Measurements from ENCODE around the gene CMIP.

The CMIP gene

DNA sequence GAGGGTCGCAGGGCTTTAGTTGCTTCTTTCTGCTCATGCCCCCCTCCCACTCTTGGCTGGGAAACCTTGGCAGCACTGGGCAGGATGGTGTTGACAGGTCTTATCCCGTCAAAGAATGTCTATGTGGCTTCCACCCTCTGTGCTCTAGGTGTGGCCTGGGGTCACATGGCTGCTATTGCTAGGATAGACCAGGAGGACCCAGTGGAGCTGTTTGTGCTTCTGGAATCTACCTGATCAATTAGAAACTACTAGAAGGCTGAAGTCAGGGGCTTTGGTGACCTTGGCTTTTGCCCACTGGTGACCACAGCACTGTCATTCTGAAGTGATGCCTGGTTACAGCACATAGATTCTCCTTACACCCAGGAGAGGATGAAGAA lies 105.8 kb downstream of the CMIP start:
- Mint-ChIP-seq H3K36me3 (no peaks in the 10 kb centered on the region), H3K27ac (no peak overlapping the region), H3K4me1 (ENCODE audit: low read depth) (peaks cover 50% of the 10 kb centered on the region), H3K4me3 (no peak overlapping the region), H3K27me3 (no peaks in the 10 kb centered on the region), H3K9me3 (ENCODE audit: low read depth) (no peaks in the 10 kb centered on the region)

DNA sequence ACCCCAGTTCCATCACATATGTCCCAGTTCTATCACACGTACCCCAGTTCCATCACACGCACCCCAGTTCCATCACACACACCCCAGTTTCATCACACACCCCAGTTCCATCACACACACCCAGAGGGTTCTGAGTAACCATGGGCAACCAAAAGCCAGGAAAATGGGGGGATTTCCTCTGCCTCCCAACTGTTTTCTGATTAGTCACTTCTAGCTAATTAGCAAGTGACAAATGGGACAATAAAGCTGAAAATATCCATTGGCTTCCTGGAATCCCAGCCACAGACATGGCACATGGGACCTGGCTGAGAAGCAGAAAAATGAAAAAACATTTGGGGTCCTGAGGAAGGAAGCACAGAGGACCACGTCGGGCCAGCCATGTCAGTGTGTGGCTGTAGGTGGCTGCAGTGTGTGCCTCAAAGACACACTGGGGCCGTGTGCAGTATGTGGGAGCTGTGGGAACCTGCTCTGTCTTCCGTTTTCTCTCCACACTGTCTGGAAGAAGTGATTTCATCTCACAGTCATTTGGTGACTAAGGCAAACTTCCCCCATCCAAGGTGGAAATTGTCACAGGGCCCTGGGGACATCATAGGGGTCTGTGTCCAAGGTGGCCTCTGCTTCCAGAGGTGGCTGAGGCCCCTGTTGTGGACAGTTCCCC lies 106.7 kb downstream of the CMIP start:
- Mint-ChIP-seq H3K9me3 (ENCODE audit: low read depth) (no peaks in the 10 kb centered on the region), H3K27me3 (no peaks in the 10 kb centered on the region), H3K27ac (no peak overlapping the region), H3K4me3 (peak overlapping the region; percentile 17), H3K36me3 (no peaks in the 10 kb centered on the region), H3K4me1 (ENCODE audit: low read depth) (peaks cover 48% of the 10 kb centered on the region)

DNA sequence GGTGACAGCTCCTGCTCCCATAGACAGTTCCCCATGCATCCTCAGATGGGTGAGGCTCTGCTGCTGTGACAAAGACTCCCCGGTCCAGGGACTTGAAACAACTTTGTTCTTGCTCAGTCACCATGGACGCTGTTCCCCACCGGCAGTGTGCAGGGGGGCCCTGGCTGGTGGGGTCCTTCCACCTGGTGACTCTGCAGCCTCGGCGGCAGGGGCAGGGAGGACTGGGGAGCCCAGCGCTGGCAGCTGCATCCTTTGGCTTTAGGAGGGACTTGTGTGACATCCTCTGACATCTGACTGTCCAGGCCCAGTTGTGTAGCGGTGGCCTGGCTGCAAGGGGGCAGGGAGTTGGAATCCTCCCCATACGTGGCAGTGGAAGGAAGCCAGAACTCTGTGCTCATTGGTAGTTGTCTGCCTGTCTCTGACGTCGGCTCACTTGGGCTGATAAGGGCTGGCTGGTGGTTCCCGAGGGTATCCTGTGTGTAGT lies 107.3 kb downstream of the CMIP start:
- no peak overlapping the region for H3K27ac Mint-ChIP-seq
- no peaks in the 10 kb centered on the region for H3K36me3 Mint-ChIP-seq

DNA sequence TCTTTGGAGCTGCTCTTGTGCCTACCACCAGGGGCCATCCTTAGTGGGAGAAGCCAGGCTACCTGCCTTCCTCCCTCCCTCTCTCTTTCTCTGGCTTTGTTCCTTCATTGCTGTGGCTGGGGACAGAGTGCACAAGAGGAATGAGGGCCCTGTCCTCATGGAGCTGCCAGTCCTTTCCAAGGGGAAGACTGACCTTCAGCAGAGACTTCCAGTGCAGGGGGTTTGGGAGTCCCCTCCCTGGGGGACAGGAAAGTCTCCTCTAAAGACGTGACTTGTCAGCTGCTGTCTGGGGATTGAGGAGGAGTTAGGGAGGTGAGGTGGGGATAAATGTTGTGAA lies 108.1 kb downstream of the CMIP start:
- Mint-ChIP-seq H3K27ac (no peak overlapping the region), H3K4me1 (ENCODE audit: low read depth) (peaks cover 47% of the 10 kb centered on the region)

More for the DNA sequence above, 107.3 kb downstream of the CMIP start:
- H3K4me1 Mint-ChIP-seq (ENCODE audit: low read depth) = peaks cover 49% of the 10 kb centered on the region
- H3K9me3 Mint-ChIP-seq (ENCODE audit: low read depth) = no peaks in the 10 kb centered on the region
- no peaks in the 10 kb centered on the region for H3K27me3 Mint-ChIP-seq
- no peak overlapping the region for H3K4me3 Mint-ChIP-seq

DNA sequence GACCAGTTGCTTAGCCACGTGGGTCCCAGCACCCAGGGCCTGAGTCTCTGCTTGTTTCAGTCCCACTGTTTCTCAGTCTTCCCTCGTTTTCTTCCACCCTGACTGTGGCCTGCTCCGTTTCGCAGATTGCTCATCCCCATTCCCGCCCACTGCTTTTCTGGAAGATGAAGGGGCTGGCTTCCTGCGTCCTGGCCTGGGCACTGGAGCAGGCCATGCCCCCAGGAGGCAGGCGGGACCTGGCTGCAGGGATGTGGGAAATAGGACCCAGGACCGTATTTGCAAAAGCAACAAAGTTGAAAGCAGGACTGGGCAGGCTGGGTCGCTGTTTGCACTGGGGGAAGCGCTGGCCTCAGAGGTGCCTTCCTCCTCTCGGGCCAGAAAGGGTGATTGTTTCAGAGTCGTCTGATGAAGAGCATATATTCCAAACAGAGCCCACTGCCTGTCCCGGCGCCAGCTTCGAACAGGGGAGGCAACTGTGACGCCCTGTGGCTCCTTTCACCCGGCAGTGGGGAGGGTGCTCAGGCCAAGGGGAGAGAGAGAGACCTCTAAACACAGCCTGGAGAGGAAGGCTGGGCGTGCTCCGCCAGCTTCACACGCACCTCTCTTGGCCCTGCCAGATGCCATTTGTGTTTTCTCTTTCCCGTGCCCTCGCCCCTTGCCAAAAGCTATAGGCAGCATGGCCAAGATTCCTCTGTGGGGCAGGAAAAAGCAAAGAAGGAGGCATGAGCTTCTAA lies 108.6 kb downstream of the CMIP start:
- no peaks in the 10 kb centered on the region for H3K36me3 Mint-ChIP-seq
- no peak overlapping the region for H3K27ac Mint-ChIP-seq
- H3K9me3 Mint-ChIP-seq (ENCODE audit: low read depth) = no peaks in the 10 kb centered on the region
- H3K4me3 Mint-ChIP-seq = no peak overlapping the region
- no peaks in the 10 kb centered on the region for H3K27me3 Mint-ChIP-seq
- peaks cover 48% of the 10 kb centered on the region for H3K4me1 Mint-ChIP-seq (ENCODE audit: low read depth)

More for the DNA sequence above, 108.1 kb downstream of the CMIP start:
- Mint-ChIP-seq H3K36me3 (no peaks in the 10 kb centered on the region), H3K4me3 (no peak overlapping the region), H3K27me3 (no peaks in the 10 kb centered on the region), H3K9me3 (ENCODE audit: low read depth) (no peaks in the 10 kb centered on the region)

DNA sequence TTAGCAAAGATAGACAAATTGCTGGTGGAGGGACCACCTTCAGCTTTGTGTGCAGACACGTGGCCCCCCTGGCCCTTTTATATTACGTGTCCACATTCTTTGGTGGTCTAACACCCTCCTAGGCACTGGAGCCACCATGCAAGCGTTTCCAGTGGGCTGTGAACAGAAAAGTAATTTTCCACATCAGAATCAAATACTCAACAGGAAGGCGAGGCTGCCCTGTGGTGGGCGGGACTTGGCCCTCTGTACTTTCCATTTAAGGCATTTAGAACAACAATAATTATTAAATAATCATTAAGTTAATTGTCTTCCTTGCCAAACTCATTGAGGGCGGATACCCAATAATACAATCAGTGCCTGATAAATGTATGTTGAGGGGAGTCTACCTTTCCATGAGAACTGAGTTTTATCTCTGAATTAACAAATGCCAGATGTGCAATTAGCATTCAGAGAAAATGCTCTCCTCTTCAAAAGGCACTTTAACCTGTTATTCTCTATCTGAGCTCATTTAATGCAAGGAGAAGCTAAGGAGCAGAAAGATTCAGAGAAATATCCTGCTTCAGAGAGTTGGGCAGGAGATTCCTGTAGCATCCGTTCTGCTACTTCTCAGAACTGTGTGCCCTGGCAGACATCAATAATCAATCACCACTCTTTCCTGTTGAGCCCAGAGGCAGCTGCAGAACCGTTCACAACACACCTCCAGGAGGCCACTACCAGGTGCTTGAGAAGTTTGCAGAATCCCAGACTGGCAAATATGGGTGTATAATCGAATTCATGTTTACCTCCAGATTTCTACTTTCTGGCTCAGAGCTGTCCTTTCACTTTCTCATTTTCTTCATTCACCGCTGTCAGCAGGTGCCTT lies 109.4 kb downstream of the CMIP start:
- no peaks in the 10 kb centered on the region for H3K27me3 Mint-ChIP-seq
- H3K27ac Mint-ChIP-seq = peak overlapping the region; percentile 46
- peaks cover 46% of the 10 kb centered on the region for H3K4me1 Mint-ChIP-seq (ENCODE audit: low read depth)
- H3K9me3 Mint-ChIP-seq (ENCODE audit: low read depth) = no peaks in the 10 kb centered on the region
- H3K36me3 Mint-ChIP-seq = no peaks in the 10 kb centered on the region
- no peak overlapping the region for H3K4me3 Mint-ChIP-seq

DNA sequence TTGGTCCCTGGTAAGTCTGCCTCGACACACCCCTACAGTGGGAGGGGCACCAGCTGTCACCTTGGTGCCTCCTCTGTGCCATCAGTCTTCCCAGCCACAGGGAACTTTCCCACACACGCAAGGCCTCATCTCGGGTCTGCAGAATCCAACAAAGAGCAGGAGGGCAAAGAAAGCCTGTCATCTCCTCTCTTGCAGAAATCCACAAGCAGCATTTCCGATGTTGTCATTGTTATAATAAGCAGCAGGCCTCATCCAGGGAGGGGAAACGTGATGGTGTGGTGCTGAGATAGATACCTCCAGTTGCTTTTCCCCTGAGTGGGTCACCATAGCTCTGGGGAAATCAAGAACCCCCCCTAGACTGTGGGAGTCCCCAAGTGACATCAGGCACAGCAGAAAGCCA lies 110.4 kb downstream of the CMIP start:
- no peak overlapping the region for H3K4me3 Mint-ChIP-seq
- no peaks in the 10 kb centered on the region for H3K27me3 Mint-ChIP-seq
- no peak overlapping the region for H3K27ac Mint-ChIP-seq
- H3K9me3 Mint-ChIP-seq (ENCODE audit: low read depth) = no peaks in the 10 kb centered on the region
- H3K36me3 Mint-ChIP-seq = no peaks in the 10 kb centered on the region
- peaks cover 43% of the 10 kb centered on the region for H3K4me1 Mint-ChIP-seq (ENCODE audit: low read depth)

DNA sequence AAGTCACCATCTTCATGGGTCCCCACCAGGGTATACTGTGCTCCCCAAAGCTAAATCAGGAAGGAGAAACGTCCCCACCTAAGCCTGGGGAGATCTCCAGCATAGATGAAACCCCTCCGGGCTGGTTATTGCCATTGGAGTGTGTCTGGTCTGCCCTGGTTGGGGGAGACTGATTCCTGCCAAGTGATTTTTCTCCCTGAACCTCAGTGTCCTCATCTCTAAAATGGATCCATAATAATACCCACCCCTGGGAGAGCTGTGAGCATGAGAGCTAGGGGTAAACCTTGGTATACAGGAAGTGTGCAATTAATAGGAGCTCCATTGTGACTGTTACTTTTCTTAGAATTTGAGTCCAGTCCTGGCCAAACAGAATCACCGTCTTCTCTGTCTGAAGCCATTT lies 111.1 kb downstream of the CMIP start:
- peaks cover 41% of the 10 kb centered on the region for H3K4me1 Mint-ChIP-seq (ENCODE audit: low read depth)
- H3K4me3 Mint-ChIP-seq = no peak overlapping the region
- H3K9me3 Mint-ChIP-seq (ENCODE audit: low read depth) = no peaks in the 10 kb centered on the region
- H3K36me3 Mint-ChIP-seq = no peaks in the 10 kb centered on the region
- H3K27ac Mint-ChIP-seq = no peak overlapping the region
- no peaks in the 10 kb centered on the region for H3K27me3 Mint-ChIP-seq

DNA sequence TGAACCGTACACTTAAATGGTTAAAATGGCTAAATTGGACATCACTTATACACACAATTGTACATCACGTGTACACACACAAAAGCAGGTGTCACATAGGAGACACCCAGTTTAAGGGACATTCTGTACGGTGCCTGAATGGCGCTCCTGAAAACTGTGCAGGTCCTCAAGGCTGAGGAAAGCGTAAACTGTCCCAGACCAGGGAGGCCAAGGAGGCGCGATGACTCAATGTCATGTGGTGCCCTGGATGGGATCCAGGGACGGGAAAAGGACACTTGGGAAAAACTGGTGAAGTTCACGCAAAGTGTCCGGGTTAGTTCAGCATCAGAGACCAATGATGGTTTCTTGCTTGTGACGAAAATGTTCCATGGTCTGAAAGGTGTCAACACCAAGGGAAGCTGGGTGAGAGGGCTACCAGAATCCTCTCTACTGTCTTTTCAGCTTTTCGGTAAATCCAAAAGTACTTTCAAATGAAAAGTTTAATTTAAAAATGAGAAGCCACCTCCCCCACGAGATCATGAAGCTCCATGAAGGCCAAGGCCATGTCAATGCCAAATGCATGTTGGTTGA lies 112.2 kb downstream of the CMIP start:
- Mint-ChIP-seq H3K27ac (no peak overlapping the region), H3K27me3 (no peaks in the 10 kb centered on the region), H3K4me1 (ENCODE audit: low read depth) (peaks cover 34% of the 10 kb centered on the region), H3K4me3 (no peak overlapping the region), H3K36me3 (no peaks in the 10 kb centered on the region), H3K9me3 (ENCODE audit: low read depth) (no peaks in the 10 kb centered on the region)

DNA sequence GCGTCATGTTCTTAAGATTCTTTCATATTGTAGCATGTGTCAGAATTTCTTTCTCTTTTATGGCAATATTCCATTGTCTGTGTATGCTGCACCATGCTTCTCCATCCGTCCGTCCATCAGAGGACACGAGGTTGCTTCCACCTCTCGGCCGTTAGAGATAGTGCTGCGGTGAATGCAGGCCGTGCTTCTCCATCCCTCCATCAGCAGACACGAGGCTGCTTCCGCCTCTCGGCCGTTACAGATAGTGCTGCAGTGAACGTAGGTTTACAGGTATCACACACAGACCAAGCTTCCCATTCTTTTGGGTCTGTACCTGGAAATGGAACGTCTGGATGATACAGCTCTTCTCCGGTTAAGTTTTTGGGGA lies 113.5 kb downstream of the CMIP start:
- peaks cover 23% of the 10 kb centered on the region for H3K4me1 Mint-ChIP-seq (ENCODE audit: low read depth)
- H3K9me3 Mint-ChIP-seq (ENCODE audit: low read depth) = no peaks in the 10 kb centered on the region
- H3K4me3 Mint-ChIP-seq = no peak overlapping the region
- H3K27me3 Mint-ChIP-seq = no peaks in the 10 kb centered on the region
- H3K36me3 Mint-ChIP-seq = no peaks in the 10 kb centered on the region
- H3K27ac Mint-ChIP-seq = no peak overlapping the region

DNA sequence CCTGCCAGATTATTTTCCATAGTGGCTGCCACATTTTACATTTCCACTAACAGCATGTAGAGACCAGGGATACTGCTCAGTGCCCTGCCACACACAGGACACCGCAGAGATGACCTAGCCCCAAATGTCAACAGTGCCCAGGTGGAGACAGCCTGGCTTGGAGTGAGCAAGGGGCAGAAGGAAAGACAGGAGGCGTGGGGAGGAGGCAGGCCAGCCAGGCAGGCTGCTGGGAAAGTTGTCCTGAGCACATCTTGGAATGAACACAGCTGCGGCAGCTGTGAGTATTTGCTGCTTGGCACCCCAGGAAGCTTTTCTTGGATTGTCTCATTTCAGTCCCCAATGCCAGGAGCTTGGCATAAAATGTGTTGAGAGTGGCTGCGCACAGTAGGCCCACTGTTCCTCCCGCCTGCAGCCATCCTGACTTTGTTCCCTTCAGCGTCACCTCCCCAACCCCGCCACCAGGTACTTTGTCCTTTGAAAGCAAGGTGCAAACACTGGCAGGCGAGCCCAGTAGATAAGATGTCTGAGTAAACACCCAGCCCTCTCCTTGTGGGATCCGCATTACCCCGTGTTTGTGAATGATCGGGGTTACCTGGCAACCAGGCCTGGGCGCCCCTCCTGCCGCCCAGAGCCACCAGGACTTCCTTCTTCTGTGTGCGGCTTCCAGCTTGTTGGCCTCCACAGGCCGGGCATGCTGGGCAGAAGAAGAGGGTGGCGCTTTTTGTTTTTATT lies 114.0 kb downstream of the CMIP start:
- Mint-ChIP-seq H3K4me3 (no peak overlapping the region), H3K9me3 (ENCODE audit: low read depth) (no peaks in the 10 kb centered on the region), H3K36me3 (no peaks in the 10 kb centered on the region), H3K27ac (no peak overlapping the region), H3K27me3 (no peaks in the 10 kb centered on the region), H3K4me1 (ENCODE audit: low read depth) (peaks cover 20% of the 10 kb centered on the region)

DNA sequence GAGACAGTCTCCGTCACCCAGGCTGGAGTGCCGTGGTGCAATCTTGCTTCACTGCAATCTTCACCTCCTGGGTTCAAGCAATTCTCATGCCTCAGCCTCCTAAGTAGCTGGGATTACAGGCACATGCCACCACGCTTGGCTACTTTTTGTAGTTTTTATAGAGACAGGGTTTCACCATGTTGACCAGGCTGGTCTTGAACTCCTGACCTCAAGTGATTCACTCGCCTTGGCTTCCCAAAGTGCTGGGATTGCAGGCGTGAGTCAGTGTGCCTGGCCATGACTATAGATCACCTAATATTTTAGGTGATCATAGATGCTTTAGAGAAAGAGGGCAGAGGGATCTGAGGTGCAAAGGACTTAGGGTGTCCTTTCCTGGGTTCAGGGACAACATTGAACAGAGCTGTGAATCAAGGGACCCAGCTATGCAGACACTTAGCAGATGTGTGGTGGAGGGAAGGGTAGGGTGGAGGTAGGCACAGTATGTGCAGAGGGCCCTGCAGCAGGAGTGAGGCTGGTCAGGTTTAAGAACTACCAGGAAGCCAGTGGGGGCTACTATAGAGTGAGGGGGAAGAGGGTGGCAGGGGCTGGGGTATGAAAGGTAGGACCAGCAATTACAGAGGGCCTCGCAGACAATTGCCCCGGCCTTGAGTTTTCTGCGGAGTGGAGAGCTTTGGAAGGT lies 116.5 kb downstream of the CMIP start:
- Mint-ChIP-seq H3K4me1 (ENCODE audit: low read depth) (peaks cover 11% of the 10 kb centered on the region), H3K27ac (no peak overlapping the region), H3K4me3 (no peak overlapping the region), H3K36me3 (no peaks in the 10 kb centered on the region), H3K9me3 (ENCODE audit: low read depth) (no peaks in the 10 kb centered on the region), H3K27me3 (no peaks in the 10 kb centered on the region)

DNA sequence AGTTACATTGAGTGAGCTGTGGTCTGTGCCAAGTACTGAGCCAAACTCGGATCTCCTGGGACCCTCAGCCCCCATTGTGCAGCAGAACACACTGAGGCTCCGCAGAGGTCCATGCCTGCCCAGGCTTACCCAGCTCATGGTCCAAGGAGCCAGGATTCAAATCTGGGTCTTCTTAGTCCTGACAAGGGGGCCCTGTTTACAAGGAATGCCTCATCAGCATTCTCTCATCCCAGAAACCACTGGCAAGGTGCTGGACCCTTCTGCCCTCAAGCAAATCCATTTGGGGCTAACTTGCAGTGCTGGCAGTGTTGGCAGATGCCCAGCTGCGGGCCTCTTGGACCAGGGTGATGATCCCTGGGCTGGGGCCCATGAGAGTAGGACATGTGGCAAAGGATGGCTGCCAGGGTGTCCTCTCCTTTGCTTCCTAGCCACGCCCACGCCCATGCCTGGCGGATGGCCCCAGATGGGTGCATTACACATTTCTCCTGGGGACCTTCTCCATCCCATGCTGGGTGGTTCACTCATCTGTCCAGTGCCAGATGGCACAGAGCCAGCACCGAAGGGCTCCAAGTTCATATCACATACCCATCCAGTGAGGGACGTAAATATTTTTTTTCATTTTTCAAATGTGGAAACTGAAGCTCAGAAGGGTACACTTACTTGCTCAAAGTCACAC lies 117.7 kb downstream of the CMIP start:
- H3K27ac Mint-ChIP-seq = no peak overlapping the region

DNA sequence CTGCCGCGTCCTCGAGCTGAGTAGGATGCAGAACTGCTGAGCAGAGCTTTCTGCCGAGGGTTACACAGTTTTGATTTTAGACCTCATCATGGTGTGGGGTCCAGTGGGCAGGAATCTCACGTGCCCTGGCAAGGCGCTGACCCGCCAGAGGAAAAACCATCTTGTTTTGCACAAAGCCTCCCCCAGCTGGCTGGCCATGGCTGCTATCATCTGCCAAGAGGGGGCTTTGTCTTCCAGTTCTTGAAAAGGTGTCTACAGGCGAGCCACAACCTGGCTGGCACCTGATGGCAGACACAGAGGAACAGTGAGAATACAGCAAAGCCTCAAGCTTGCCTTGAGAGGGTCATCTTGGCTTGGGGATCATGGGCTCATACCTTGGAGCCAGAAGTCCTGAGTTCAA lies 118.3 kb downstream of the CMIP start:
- H3K27ac Mint-ChIP-seq = no peak overlapping the region
- no peak overlapping the region for H3K4me3 Mint-ChIP-seq
- peaks cover 3% of the 10 kb centered on the region for H3K36me3 Mint-ChIP-seq
- H3K9me3 Mint-ChIP-seq (ENCODE audit: low read depth) = no peaks in the 10 kb centered on the region
- peaks cover 8% of the 10 kb centered on the region for H3K4me1 Mint-ChIP-seq (ENCODE audit: low read depth)
- no peaks in the 10 kb centered on the region for H3K27me3 Mint-ChIP-seq

More for the DNA sequence above, 117.7 kb downstream of the CMIP start:
- no peaks in the 10 kb centered on the region for H3K9me3 Mint-ChIP-seq (ENCODE audit: low read depth)
- H3K4me1 Mint-ChIP-seq (ENCODE audit: low read depth) = peaks cover 7% of the 10 kb centered on the region
- H3K4me3 Mint-ChIP-seq = no peak overlapping the region
- H3K27me3 Mint-ChIP-seq = no peaks in the 10 kb centered on the region
- H3K36me3 Mint-ChIP-seq = peaks cover 3% of the 10 kb centered on the region
